Measurements from ENCODE around the gene FMO3.

- TF ChIP-seq POLR2A (IDR thresholded peaks at IDR 0.05; ENCODE audit: low read depth, low read length) (no peak), POLR2AphosphoS5 (IDR thresholded peaks at IDR 0.05; ENCODE audit: low read depth, low read length) (no peak)
Observed at GRCh38 chr1:171107969-171108368, 17.3 kb downstream of the FMO3 start.

Data from GM12892 (cell line).